GM13976 (cell line): ENCODE measurements around the gene FAN1.

ENCODE experiments used
- DNase-seq: peaks from one replicate; pipeline ENCODE4 v3.0.0; 2012; ENCODE audit warnings: low spot score
- in situ Hi-C: fragments of 300-500 bp; cut with MboI; formaldehyde crosslinking; loops from one replicate; pipeline ENCODE4 v1.12.0; 2022; ENCODE audit warnings: low sequenced_read_pairs, mixed read lengths, inconsistent platforms; ENCODE audit not compliant: unreplicated experiment
- TF ChIP-seq, protein P1 (sequence below): IDR thresholded peaks from 2 replicates; pipeline ENCODE4 v1.5.1; 2012; ENCODE audit warnings: borderline replicate concordance, mild to moderate bottlenecking; ENCODE audit not compliant: insufficient read depth; ENCODE audit errors: extremely low read depth, missing control alignments, control extremely low read depth

Gene FAN1

GRCh38 chr15:30992249-30992864 lies 88.6 kb downstream of the FAN1 start:
- in situ Hi-C loops: no loop called here
- no peak for DNase-seq
- TF ChIP-seq, protein P1, sequence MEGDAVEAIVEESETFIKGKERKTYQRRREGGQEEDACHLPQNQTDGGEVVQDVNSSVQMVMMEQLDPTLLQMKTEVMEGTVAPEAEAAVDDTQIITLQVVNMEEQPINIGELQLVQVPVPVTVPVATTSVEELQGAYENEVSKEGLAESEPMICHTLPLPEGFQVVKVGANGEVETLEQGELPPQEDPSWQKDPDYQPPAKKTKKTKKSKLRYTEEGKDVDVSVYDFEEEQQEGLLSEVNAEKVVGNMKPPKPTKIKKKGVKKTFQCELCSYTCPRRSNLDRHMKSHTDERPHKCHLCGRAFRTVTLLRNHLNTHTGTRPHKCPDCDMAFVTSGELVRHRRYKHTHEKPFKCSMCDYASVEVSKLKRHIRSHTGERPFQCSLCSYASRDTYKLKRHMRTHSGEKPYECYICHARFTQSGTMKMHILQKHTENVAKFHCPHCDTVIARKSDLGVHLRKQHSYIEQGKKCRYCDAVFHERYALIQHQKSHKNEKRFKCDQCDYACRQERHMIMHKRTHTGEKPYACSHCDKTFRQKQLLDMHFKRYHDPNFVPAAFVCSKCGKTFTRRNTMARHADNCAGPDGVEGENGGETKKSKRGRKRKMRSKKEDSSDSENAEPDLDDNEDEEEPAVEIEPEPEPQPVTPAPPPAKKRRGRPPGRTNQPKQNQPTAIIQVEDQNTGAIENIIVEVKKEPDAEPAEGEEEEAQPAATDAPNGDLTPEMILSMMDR: no peak
